ENCODE data around the gene B3GNT2.

GRCh38 chr2:62181843-62182242, 14.1 kb upstream of the B3GNT2 start:
- TF ChIP-seq CTCF (IDR thresholded peaks at IDR 0.05; ENCODE audit: insufficient read depth, low read length) (no peak), GABPA (IDR thresholded peaks at IDR 0.05; ENCODE audit: low read depth) (no peak)
